ENCODE results near the gene B4GALT5.

The B4GALT5 gene

GRCh38 chr20:49700411-49701185 is 13.1 kb downstream of the B4GALT5 start:
- DNase-seq (ENCODE audit: low spot score), result no peak

- no peak for DNase-seq (ENCODE audit: low spot score)
Observed at GRCh38 chr20:49699200-49699992, 14.3 kb downstream of the B4GALT5 start.

DNA sequence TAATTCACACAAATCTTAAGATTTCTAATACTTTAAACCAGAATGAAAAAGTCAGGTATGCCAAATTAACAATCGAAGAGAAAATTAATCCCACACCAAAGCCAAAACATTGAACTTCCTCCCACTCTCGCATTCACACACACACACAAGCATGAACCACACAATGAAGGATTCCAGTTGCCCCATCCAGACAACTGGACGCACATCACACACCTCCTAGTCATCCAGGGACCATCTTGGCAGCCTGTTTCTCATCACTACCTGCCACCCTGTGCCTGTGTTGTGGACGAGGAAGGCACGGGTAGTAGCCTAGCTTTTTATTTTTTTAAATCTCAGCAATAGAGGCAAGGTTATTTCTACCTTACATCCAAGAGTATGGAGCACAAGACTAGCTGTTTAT is 15.2 kb downstream of the B4GALT5 start:
- DNase-seq (ENCODE audit: low spot score), result no peak

GRCh38 chr20:49697071-49697470 is 16.6 kb downstream of the B4GALT5 start:
- DNase-seq (ENCODE audit: low spot score), result no peak

GRCh38 chr20:49696594-49696993 is 17.1 kb downstream of the B4GALT5 start:
- DNase-seq (ENCODE audit: low spot score), result no peak

- DNase-seq (ENCODE audit: low spot score), result no peak
Observed at GRCh38 chr20:49695830-49696229, 17.8 kb downstream of the B4GALT5 start.

DNA sequence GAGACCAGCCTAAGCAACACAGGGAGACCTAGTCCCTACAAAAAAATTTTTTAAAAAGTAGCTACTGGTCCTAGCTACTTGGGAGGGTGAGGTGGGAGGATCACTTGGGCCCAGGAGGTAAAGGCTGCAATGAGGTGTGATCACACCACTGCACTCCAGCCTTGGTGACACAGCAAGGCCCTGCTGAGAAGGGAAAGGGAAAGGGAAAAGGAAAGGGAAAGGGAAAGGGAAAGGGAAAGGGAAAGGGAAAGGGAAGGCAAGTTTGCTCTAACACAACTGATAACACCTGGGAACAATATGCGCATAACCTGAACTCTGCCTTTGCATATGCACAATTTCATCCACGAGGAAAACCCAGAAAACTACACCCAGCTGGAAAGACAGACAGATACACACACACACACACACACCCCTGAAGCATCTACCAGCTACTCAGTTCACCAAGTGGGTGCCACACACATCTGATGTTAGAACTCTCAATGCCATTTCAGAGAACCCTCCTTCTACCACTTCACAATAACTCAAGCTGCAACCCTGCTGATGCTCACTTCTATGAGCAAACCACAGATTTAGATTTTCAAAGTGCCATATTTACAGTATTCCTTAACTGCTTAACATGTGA is 19.1 kb downstream of the B4GALT5 start:
- DNase-seq (ENCODE audit: low spot score), result no peak

- no peak for DNase-seq (ENCODE audit: low spot score)
Observed at GRCh38 chr20:49693435-49694171, 20.1 kb downstream of the B4GALT5 start.

GRCh38 chr20:49692941-49693340 is 20.7 kb downstream of the B4GALT5 start:
- no peak for DNase-seq (ENCODE audit: low spot score)

DNA sequence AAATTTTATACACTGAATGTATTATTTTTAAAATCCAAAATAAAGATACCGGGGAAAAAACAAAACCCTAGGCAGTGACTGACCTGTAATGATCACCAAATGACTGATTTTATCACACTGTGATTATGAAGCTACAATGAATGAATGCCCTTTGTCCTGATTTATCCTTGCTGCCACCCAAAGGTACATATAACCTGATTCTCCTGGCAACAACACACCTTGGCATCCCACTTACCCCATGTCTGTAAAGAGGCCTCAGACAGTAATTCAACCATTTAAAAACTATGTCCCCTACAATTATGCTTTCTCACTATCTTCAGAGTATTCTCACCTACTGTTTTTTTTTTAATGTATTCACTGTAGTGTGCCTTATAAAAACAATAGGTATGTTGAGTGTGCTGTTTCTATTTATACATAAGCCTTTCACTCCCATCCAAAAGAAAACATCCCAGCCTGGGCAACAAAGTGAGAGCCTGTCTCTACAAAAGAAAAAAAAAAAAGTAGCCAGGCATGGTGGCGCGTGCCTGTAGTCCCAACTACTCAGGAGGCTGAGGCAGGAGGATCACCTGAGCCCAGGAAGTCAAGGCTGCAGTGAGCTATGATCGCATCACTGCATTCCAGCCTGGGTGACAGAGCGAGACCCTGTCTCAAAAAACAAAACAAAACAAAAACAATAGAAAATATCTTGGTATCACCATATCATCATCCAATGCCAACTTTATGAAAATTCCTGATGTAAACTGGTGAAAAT is 21.7 kb downstream of the B4GALT5 start:
- DNase-seq (ENCODE audit: low spot score), result no peak

- no peak for DNase-seq (ENCODE audit: low spot score)
Observed at GRCh38 chr20:49690899-49691620, 22.6 kb downstream of the B4GALT5 start.

- DNase-seq (ENCODE audit: low spot score), result no peak
Observed at GRCh38 chr20:49687595-49688567, 25.8 kb downstream of the B4GALT5 start.

- no peak for DNase-seq (ENCODE audit: low spot score)
Observed at GRCh38 chr20:49685809-49686208, 27.9 kb downstream of the B4GALT5 start.

GRCh38 chr20:49685161-49685601 is 28.5 kb downstream of the B4GALT5 start:
- DNase-seq (ENCODE audit: low spot score), result no peak

- peak; percentile 58 for DNase-seq (ENCODE audit: low spot score)
Observed at GRCh38 chr20:49684335-49684997, 29.2 kb downstream of the B4GALT5 start.

- DNase-seq (ENCODE audit: low spot score), result no peak
Observed at GRCh38 chr20:49682798-49683197, 30.9 kb downstream of the B4GALT5 start.

GRCh38 chr20:49682278-49682677 is 31.4 kb downstream of the B4GALT5 start:
- no peak for DNase-seq (ENCODE audit: low spot score)

DNA sequence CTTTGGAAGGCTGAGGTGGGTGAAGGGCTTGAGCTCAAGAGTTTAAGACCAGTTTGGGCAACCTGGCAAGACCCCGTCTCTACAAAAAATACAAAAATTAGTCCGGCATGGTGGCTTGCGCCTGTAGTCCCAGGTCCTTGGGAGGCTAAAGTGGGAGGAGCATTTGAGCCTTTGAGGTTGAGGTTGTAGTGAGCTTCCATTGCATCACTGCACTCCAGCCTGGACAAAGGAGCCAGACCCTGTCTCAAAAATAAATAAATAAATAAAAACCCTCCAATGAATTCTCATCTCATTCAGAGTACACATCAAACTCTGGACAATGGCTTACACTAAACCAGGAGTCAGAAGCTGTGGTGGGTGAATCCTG is 31.8 kb downstream of the B4GALT5 start:
- no peak for DNase-seq (ENCODE audit: low spot score)

DNA sequence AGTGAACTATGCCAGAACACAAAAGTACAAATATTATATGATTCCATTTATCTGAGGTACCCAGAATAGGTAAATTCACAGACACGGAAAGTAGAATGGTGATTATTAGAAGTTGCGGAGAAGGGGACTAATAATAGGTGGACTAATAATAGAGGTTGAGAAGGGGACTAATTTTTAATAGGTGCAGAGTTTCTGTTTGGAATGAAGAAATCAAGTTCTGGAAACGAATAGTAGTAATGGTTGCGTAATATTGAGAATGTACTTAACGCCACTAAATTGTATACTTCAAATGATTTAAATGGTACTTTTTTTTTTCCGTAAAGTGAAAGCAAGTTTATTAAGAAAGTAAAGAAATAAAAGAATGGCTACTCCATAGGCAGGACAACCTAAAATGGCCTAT is 33.2 kb downstream of the B4GALT5 start:
- DNase-seq (ENCODE audit: low spot score), result no peak
